Coronary artery (tissue), 2 donors: ENCODE data around the gene ARNT2.

Experiments
- DNase-seq: peaks from one replicate; pipeline ENCODE4 v3.0.0-alpha.2; 2017; ENCODE audit warnings: low spot score
- H3K27ac ChIP-seq, 2 donors: fragments of 200-600 bp; sonication (generic); one replicate each; pipeline ENCODE4 v1.5.1; 2016 to 2019
- H3K4me3 ChIP-seq: fragments of 200-600 bp; sonication (generic); 2 replicates; pipeline ENCODE4 v1.5.1; 2016; ENCODE audit warnings: mild to moderate bottlenecking, moderate library complexity
- TF ChIP-seq, protein P1 (sequence below): fragments of 200-600 bp; sonication (generic); IDR thresholded peaks from one replicate; pipeline ENCODE4 v1.5.1; 2019; ENCODE audit warnings: antibody characterized with exemption

ARNT2 gene

DNA sequence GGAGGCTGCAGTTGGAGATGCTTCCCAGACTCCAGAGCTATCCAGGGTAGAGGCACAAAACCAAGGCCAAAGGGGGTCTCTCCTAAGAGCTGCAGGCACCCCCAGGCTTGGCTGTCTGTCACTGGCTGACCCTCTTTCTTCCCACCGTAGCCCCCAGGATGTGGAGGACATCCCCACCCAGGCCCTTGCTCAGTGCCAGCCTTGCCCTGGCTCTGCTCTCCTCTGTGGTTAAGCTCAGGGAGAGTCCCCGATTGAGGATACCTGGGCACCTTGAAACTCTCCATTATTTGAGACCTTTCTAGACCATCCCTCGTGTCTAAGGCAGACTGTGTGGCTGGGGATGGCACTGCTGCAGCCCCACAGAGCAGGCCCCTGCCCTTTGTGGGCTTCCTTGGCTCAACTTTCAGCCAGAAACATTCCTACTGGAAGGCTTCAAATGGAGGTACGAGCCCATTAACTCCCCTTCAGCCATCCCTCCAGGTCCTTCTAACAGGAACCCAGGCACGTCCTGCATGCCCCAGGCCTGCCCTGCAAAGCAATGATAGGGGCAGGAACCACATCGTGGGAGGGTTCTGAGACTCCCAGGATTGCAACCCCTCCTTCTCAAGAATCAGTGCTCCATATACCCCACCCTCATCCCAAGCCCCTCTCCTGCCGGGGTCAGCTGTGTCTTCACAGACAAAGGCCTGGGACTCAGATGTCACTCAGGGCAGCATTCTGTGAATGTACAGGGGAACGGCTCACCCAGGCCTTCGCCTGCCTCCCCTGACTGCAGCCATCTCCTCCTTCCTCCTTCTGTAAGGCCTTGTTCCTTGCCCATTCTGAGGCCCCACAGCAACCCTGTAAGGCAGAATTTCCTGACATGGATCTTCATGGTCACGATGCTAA, 188.0 kb downstream of the ARNT2 start:
- Histone ChIP-seq H3K4me3 (no peak overlapping the region), H3K27ac (no peak overlapping the region)
- no peak for DNase-seq
- TF ChIP-seq, protein P1, sequence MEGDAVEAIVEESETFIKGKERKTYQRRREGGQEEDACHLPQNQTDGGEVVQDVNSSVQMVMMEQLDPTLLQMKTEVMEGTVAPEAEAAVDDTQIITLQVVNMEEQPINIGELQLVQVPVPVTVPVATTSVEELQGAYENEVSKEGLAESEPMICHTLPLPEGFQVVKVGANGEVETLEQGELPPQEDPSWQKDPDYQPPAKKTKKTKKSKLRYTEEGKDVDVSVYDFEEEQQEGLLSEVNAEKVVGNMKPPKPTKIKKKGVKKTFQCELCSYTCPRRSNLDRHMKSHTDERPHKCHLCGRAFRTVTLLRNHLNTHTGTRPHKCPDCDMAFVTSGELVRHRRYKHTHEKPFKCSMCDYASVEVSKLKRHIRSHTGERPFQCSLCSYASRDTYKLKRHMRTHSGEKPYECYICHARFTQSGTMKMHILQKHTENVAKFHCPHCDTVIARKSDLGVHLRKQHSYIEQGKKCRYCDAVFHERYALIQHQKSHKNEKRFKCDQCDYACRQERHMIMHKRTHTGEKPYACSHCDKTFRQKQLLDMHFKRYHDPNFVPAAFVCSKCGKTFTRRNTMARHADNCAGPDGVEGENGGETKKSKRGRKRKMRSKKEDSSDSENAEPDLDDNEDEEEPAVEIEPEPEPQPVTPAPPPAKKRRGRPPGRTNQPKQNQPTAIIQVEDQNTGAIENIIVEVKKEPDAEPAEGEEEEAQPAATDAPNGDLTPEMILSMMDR, result no peak

DNA sequence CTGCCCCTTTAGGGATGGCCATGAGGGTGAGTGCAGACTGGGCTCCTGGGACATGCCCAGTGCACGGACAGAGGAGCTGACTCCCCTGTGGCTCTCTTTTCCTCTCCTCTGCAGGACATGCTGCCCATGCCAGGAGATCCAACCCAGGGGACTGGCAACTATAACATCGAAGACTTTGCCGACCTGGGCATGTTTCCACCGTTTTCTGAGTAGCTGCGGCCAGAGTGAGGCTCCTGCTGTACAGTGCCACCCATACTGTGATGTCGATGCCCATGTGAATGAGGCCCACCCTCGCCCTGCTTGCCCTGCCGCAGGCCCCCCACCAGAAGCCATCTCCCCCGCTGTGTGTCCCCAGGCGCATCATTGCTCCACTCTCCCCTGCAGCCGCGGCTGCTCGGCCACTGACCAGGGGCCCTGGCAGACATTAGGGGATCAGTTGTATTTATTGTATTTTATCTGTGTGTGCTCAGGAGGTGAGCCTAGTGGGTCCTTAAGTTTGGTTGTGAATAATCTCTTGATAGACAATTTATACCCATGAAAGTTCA, 189.4 kb downstream of the ARNT2 start:
- TF ChIP-seq, protein P1, result no peak
- Histone ChIP-seq H3K4me3 (no peak overlapping the region), H3K27ac (no peak overlapping the region)
- no peak for DNase-seq

DNA sequence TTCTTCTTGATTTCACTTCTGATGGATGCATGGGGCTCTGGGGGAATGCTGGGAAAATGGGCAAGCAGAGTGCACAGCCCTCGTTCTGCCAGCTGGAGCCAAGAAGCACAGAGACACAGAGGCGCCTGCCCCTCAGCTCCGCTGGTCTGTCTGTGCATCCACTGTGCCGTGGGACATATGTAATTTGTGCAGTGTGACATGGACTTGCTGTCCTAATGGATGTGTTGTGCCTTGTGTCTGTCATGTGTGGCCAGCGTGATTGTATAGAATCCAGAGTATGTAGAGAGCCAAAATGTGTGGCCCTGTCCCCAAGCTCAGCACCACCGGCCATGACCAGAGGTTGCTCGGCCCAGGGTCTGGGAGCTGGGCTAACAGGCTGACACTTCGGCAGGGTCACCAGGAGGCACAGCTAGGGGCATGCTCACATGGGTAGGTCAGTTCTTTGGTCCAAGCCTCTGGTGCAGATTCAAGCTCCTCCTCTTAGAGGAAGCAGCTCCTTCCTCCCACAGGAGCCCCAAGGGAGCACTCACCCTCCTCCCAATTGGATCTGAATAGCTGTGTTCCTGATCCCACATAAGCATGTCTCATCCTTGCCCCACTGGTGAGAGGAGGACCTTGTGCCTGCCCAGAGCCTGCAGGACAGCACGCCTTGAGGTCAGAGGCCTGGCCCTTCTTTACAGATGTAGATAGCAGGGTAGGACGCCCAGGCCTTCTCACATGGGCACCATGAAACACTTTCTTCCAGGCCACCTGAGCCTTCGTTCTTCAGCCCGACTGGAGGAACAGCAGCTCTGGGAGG, 190.1 kb downstream of the ARNT2 start:
- DNase-seq, result peak; percentile 61
- no peak overlapping the region for H3K27ac ChIP-seq
- TF ChIP-seq, protein P1, result no peak

DNA sequence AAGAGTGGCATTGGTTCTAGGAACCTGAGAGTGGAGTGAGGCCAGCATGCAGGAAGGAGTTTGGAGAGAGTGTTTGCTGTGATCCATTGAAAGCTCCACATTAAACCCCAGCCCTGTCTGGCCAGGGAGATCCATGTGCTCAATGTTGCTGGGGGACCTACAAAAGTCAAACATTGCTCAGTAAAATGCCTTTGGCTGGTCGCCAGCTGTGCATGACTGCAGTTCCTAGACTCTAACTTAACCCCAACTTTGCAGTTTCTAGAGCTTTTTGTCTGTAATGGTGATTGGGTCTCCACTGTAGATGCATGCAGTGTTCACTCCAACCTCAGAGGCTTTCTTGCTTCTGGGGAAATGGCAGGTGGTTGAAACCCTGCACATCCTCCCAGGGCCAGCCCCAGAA, 191.2 kb downstream of the ARNT2 start:
- peak; percentile 49 for DNase-seq

More for the DNA sequence above, 190.1 kb downstream of the ARNT2 start:
- H3K4me3 ChIP-seq, result no peak overlapping the region

DNA sequence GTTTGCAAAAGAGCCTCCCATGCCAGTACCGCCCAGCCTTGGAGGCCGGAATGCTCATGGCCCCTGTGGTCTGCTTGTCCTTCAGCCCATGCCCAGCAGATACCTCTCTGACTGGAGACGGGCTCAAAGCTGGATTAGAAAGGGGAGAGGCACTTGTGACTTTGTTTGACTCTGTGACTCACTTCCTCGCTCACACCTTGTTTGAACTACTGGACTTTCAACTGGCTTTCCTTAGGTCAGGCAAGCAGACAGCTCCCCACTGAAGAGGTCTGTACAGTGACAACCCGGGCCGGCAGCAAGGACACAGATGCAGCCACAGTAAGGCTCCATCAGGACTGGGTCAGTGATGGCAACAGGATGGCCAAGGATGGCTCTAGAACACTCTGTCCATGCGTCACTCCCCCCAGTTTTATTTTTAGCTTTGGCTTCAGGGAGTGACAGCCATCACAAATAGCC, 192.4 kb downstream of the ARNT2 start:
- peak; percentile 38 for DNase-seq
- TF ChIP-seq, protein P1, result no peak
- Histone ChIP-seq H3K27ac (no peak overlapping the region), H3K4me3 (no peak overlapping the region)

More for the DNA sequence above, 191.2 kb downstream of the ARNT2 start:
- TF ChIP-seq, protein P1, result no peak
- Histone ChIP-seq H3K4me3 (no peak overlapping the region), H3K27ac (no peak overlapping the region)

DNA sequence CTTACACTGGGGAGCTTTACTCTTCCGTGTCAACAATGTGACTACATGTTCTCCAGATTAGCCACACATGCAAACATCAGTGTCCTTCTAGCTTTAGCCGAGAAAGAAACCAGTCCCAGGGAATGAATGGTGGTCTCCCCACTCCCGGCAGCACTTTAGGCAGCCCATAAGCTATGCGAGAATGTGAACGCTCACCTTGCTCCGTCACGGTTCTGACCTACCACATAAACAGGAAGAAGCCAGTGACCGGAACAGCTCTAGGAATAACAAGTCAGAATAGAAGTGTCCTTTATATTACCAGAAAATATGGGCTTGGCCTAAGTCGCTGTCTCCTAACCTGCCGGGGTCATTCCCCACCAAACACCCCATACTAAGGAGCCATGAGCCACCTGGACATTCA, 192.9 kb downstream of the ARNT2 start:
- no peak overlapping the region for H3K27ac ChIP-seq
- TF ChIP-seq, protein P1, result no peak
- peak; percentile 11 for DNase-seq
- H3K4me3 ChIP-seq, result no peak overlapping the region
